ENCODE measurements around the gene MANEAL. TPM values are rescaled to one million over a fixed set of nuclear protein-coding genes. Genes with fewer than 3 reads are reported as not detected.

MANEAL gene
- total RNA-seq, 2 experiments from 2014 or later: 20.0 to 27.1 TPM

GRCh38 chr1:37807220-37807554 is 13.5 kb downstream of the MANEAL start:
- ChIA-PET CTCF (ENCODE audit: unreplicated experiment) (interaction anchor here (1.4 kb wide), 1 partner anchor 53 kb away, joined by 22 read pairs; no protein-coding TSS in a partner anchor), POLR2A (interaction anchor here (0.7 to 1.8 kb wide), 5 partner anchors 8 to 77 kb away, joined by 3 to 6 read pairs (median 4); no protein-coding TSS in a partner anchor)
- Histone ChIP-seq H3K4me2 (ENCODE audit: low read length) (peak overlapping the region; percentile 98), H3K27ac (ENCODE audit: low read depth, low read length, poor library complexity, severe bottlenecking) (peak overlapping the region; percentile 32), H3K4me3 (ENCODE audit: low read depth, low read length, poor library complexity, severe bottlenecking) (peak overlapping the region; percentile 91), H3K36me3 (ENCODE audit: insufficient read depth, low read length) (peaks cover 66% of the 10 kb centered on the region), H2AFZ (ENCODE audit: low read length) (no peak overlapping the region), H3K9me3 (ENCODE audit: low read length) (no peaks in the 10 kb centered on the region), H3K9me2 (ENCODE audit: insufficient read depth, low read length) (no peaks in the 10 kb centered on the region), H4K20me1 (ENCODE audit: insufficient read depth, low read length) (peaks cover 10% of the 10 kb centered on the region), H3K4me1 (ENCODE audit: insufficient read depth, low read length, poor library complexity, severe bottlenecking) (peaks cover 27% of the 10 kb centered on the region), H3K79me2 (ENCODE audit: insufficient read depth, low read depth, low read length) (peaks cover 35% of the 10 kb centered on the region)
- intact Hi-C loops (cut with micrococcal nuclease; ENCODE audit: unreplicated experiment): loop anchor here (1.0 kb wide), 1 partner anchor 13 kb away; no protein-coding TSS in a partner anchor
- DNase-seq (ENCODE audit: low spot score): no peak
- TF ChIP-seq EZH2phosphoT487 (IDR thresholded peaks at IDR 0.05; ENCODE audit: borderline replicate concordance, low read depth, low read length): no peak
- TF ChIP-seq CTCF (conservative IDR thresholded peaks at IDR 0.05; ENCODE audit: low read length): no peak
- BruUV-seq (replicated peaks): TSS peak; percentile 52

GRCh38 chr1:37807555-37808368 is 14.1 kb downstream of the MANEAL start, which contains the start of the genes C1orf122 and YRDC:
C1orf122 (plus strand) TSS chr1:37807790; CDS start chr1:37808405, 615 bp downstream.
YRDC (minus strand) TSS chr1:37808208; CDS start chr1:37808180, 28 bp downstream.
- peaks cover 10% of the 10 kb centered on the region for H4K20me1 ChIP-seq (ENCODE audit: insufficient read depth, low read length)
- H3K4me3 ChIP-seq (ENCODE audit: low read depth, low read length, poor library complexity, severe bottlenecking): peak within 1 kb of the TSS; percentile 91
- H2AFZ ChIP-seq (ENCODE audit: low read length): peak within 1 kb of the TSS; percentile 44
- peak within 1 kb of the TSS; percentile 98 for H3K4me2 ChIP-seq (ENCODE audit: low read length)
- H3K9me3 ChIP-seq (ENCODE audit: low read length): no peaks in the 10 kb centered on the region
- POLR2A ChIA-PET: interaction anchor here (0.6 to 1.8 kb wide), 8 partner anchors 9 to 677 kb away, joined by 3 to 6 read pairs (median 4); no protein-coding TSS in a partner anchor
- intact Hi-C loops (cut with micrococcal nuclease; ENCODE audit: unreplicated experiment): loop anchor here (1.0 to 2.0 kb wide), 2 partner anchors 13 to 115 kb away; partner anchors contain the start of gene CDCA8
- DNase-seq (ENCODE audit: low spot score): peak; percentile 95
- TF ChIP-seq EZH2phosphoT487 (IDR thresholded peaks at IDR 0.05; ENCODE audit: borderline replicate concordance, low read depth, low read length): no peak
- TF ChIP-seq CTCF (conservative IDR thresholded peaks at IDR 0.05; ENCODE audit: low read length): no peak
- CTCF ChIA-PET (ENCODE audit: unreplicated experiment): interaction anchor here (0.5 to 1.4 kb wide), 7 partner anchors 11 to 1397 kb away, joined by 3 to 22 read pairs (median 8); partner anchors contain the start of gene MACF1
- peaks cover 35% of the 10 kb centered on the region for H3K79me2 ChIP-seq (ENCODE audit: insufficient read depth, low read depth, low read length)
- peaks cover 60% of the 10 kb centered on the region for H3K36me3 ChIP-seq (ENCODE audit: insufficient read depth, low read length)
- H3K9me2 ChIP-seq (ENCODE audit: insufficient read depth, low read length): no peaks in the 10 kb centered on the region
- H3K4me1 ChIP-seq (ENCODE audit: insufficient read depth, low read length, poor library complexity, severe bottlenecking): peaks cover 27% of the 10 kb centered on the region
- peak within 1 kb of the TSS; percentile 32 for H3K27ac ChIP-seq (ENCODE audit: low read depth, low read length, poor library complexity, severe bottlenecking)
- no TSS peak for BruUV-seq (replicated peaks)
